ENCODE results near the gene GPR22.
A peak's percentile ranks its signal among the peaks of the same experiment; 100 is the strongest.

The GPR22 gene, protein sequence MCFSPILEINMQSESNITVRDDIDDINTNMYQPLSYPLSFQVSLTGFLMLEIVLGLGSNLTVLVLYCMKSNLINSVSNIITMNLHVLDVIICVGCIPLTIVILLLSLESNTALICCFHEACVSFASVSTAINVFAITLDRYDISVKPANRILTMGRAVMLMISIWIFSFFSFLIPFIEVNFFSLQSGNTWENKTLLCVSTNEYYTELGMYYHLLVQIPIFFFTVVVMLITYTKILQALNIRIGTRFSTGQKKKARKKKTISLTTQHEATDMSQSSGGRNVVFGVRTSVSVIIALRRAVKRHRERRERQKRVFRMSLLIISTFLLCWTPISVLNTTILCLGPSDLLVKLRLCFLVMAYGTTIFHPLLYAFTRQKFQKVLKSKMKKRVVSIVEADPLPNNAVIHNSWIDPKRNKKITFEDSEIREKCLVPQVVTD

DNA sequence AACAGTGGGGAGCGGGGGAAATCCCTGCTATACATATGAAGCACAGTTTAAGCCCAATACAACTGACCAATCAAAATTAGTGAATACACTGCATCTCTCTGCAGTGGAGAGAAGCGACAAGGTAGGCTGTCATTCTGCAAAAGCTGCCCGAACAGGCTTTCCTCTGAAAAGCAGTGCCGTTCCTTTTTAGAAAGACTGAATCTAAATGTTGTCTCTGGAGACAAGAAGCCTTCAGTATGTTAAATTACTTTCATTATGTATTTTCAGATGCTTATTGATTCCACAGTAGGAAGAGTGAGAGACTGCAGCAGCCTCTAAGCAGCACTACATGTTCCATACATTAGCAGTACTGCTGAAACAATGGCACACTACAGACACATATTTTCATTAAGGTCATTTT lies at the start of gene GPR22:
GPR22 (plus strand) TSS at position 129 of the 400 bp plus-strand sequence. CDS start 4,004 bp downstream, outside the sequence.
- no peak for FAIRE-seq

GRCh38 chr7:107427462-107427861 lies 42.4 kb upstream of the GPR22 start:
- FAIRE-seq = no peak

- no peak for FAIRE-seq
These were observed 41.2 kb upstream of the GPR22 start for GRCh38 chr7:107428642-107429041.

DNA sequence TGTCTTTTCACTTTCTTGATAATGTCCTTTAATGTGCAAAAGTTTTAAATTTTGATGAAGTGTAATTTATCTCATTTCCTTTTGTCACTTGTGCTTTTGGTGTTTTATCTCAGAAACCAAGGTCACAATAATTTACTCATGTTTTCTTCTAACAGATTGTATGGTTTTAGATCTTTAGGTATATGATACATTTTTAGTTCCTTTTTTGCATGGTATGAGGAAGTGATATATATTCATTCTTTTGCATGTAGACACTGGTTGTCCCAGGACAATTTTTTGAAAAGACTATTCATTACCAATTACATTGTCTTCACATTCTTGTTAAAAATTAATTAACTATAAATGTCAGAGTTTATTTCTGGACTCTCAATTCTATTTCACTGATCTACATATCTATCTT lies 39.8 kb upstream of the GPR22 start:
- FAIRE-seq = no peak

- FAIRE-seq = no peak
These were observed 37.6 kb upstream of the GPR22 start for GRCh38 chr7:107432261-107432660.

- no peak for FAIRE-seq
These were observed 34.1 kb upstream of the GPR22 start for GRCh38 chr7:107435749-107436148.

GRCh38 chr7:107439025-107439424 lies 30.8 kb upstream of the GPR22 start:
- no peak for FAIRE-seq

- no peak for FAIRE-seq
These were observed 28.1 kb upstream of the GPR22 start for GRCh38 chr7:107441581-107442422.

DNA sequence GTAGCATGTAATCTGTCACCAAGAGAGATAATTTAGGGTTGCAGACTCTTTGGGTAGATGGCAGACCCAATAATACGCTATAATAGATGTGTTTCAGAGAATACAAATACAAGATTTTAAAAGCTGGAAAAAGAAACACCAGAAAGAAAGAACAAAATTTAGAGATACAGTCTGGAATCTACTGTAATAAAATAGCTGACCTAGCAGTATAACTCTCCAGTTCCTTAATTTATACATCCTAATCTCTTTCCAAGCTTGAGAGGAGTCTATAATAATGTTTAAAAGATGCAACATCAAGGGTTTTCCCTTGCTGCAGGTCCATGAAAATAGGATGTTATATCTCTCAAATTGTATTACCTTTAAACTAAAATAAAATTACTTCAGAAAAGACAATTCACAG lies 27.2 kb upstream of the GPR22 start:
- FAIRE-seq = no peak

- no peak for FAIRE-seq
These were observed 23.3 kb upstream of the GPR22 start for GRCh38 chr7:107446531-107446930.

GRCh38 chr7:107446988-107447387 lies 22.9 kb upstream of the GPR22 start:
- no peak for FAIRE-seq

- FAIRE-seq = no peak
These were observed 18.9 kb upstream of the GPR22 start for GRCh38 chr7:107450970-107451369.

GRCh38 chr7:107453388-107453787 lies 16.5 kb upstream of the GPR22 start:
- no peak for FAIRE-seq

DNA sequence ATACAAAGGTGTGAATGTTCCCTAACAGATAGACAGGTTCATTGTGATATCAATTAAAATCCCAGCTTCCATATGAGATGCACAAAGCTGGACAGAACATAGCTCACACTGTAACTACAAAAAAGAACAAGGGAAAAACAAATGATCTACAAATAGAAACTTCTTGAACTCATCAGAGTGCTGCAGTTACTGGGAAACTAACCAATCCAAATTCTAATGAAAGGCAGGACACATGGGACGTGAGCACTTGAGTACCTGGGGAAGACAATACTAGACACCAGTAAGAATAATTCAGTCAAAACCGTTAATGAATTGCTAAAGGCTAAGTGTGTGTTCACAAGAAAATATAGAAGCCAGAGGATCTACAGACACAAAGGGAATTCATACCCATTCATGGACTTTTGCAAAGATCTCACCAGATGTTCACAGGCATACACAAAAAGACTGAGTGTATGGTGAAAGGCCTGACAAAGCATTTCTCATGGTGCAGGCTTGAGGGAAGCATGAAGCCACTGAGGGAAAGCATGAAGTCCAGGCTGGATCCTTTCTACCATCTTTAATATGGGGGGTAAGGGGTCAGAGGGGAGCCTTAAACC lies 7.8 kb upstream of the GPR22 start:
- no peak for FAIRE-seq

- FAIRE-seq = no peak
These were observed 6.4 kb upstream of the GPR22 start for GRCh38 chr7:107463139-107464078.

DNA sequence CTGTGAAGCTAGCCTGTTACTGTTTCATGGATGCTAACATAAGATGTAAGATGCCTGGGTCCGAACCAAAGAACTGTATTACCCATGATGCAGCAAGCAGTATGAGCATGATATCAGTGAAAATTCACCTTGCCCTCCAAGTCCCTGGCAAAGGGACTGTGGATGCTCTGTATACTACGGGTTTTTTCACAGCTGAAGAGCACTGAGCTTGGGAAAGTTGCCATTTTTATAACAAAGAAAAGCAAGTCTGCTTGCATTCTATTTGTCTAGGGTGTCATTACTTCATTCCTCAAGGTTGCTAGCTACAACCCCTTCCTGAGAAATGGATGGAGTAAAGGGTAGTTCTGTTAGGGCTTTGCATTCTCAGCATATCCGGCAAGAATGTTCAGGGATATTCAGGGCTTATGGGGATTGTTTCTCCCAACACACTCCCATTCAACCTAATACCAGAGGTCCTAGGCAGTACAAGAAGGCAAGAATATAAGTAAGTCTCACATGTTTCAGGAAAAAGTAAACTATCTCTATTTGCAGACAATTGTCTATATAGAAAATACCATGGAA lies 5.1 kb upstream of the GPR22 start:
- FAIRE-seq = no peak

DNA sequence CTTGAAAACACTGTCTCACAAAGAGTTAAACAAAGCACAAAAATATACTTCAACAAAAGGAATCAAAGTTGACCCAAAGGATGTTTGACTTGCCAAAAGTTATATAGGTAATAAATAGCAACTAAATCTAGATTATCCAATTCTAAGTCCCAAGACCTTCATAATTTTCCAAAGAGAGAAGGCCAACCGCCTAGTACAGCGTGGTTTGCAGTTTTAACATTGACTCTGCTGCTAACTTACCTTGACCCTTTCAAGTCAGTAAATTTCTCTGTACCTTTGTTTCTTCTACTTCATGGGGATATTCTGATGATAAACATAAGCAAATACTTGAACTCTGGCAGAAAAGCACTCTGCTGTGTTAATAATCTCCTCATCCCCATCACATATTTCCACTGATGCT lies 1.9 kb upstream of the GPR22 start:
- no peak for FAIRE-seq

DNA sequence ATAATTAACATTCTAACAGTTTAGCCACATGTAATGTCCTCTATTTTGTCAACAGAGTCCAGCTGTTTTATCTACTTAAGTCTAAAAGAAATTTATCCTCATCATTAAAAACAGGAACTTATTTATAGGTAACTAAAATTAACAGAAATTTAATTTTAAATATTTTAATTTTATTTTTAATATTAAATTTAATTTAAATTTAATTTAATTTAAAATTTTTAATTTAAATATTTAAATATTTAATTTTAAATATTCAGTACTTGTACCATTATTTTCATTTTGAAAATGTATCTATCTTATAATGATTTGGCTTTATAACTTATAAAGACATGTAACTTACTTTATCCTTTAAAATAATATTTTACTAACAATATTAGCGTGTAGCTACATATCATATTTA lies 1.0 kb upstream of the GPR22 start:
- peak; percentile 96 for FAIRE-seq

GRCh38 chr7:107471292-107472070 lies 1.6 kb downstream of the GPR22 start:
- no peak for FAIRE-seq

DNA sequence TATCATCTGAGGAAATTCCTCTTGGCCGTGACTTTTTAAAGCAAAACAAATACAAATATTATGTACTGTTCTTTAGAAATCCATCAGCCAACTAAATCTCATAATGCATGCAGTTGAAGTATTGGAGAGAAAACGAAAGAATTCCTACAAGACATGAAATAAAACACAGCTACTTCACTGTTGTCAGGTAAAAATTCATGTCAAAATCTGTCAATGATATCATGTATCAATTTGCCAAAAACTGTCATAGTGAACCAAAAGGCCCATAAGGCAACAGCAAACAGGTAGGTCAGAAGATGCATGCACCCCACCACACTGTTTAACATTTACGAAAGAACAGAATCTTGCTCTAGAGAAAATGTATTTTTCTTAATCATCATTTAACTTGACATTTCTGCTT lies 2.3 kb downstream of the GPR22 start:
- FAIRE-seq = no peak

- no peak for FAIRE-seq
These were observed 4.3 kb downstream of the GPR22 start for GRCh38 chr7:107474104-107474521.

Measured in colon (tissue), 2 donors.